ENCODE data around the gene PRKAB1. TPM values are rescaled to one million over a fixed set of nuclear protein-coding genes. Genes with fewer than 3 reads are reported as not detected.

Gene PRKAB1
- total RNA-seq, 4 donors from 2014 or later, result 46.0 to 151 (median 89.3) TPM

GRCh38 chr12:119683413-119683812 is 15.5 kb downstream of the PRKAB1 start:
- Histone ChIP-seq H3K4me1 (peaks cover 15 to 98% (median 62%) of the 10 kb centered on the region in 4 donors), H3K4me3 (no peak overlapping the region), H3K27me3 (no peaks in the 10 kb centered on the region), H3K27ac (peak overlapping the region; percentile 75 to 82 (median 78)), H3K36me3 (peaks cover 0 to 20% (median 3%) of the 10 kb centered on the region in 4 donors), H3K9me3 (no peaks in the 10 kb centered on the region)
- TF ChIP-seq POLR2AphosphoS5 (IDR thresholded peaks at IDR 0.05) (no peak), POLR2A (IDR thresholded peaks at IDR 0.05) (no peak), EP300 (IDR thresholded peaks at IDR 0.05; ENCODE audit: low read depth) (no peak)
- TF ChIP-seq, protein P1, sequence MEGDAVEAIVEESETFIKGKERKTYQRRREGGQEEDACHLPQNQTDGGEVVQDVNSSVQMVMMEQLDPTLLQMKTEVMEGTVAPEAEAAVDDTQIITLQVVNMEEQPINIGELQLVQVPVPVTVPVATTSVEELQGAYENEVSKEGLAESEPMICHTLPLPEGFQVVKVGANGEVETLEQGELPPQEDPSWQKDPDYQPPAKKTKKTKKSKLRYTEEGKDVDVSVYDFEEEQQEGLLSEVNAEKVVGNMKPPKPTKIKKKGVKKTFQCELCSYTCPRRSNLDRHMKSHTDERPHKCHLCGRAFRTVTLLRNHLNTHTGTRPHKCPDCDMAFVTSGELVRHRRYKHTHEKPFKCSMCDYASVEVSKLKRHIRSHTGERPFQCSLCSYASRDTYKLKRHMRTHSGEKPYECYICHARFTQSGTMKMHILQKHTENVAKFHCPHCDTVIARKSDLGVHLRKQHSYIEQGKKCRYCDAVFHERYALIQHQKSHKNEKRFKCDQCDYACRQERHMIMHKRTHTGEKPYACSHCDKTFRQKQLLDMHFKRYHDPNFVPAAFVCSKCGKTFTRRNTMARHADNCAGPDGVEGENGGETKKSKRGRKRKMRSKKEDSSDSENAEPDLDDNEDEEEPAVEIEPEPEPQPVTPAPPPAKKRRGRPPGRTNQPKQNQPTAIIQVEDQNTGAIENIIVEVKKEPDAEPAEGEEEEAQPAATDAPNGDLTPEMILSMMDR (IDR thresholded peaks at IDR 0.05), result no peak
- intact Hi-C loops (cut with DNase I; ENCODE audit: low total_unique reads), result no loop called here
- in situ Hi-C loops (cut with MboI; ENCODE audit: low pct_ligation_motif_present in 1 of 4, low pct_unique_long_range_greater_than_20kb in 1 of 4, low sequenced_read_pairs in 3 of 4), result no loop called here
- DNase-seq, result no peak
- WGBS, 2 donors (ENCODE audit: low coverage in 1 of 2), result 58 to 71% methylated on average over 6 of the region's 6 CpGs

DNA sequence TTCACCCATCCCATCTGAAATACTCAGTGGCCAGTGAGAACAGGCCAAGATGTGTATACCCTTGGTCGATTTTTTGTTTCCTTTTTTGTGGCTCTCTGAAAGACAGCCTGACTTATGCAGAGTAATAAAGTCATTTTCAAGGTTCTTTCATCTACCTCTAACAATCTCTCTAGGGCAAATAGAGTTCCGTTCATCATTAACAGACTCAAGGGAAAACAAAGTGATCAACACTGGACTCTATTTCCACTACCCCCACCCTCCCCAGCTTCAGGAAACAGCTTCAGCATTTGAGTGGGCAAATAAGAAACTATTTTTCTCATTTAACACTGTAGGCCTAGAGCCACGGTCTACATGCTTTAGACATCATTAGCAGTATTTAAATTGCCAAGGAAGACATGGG is 15.9 kb downstream of the PRKAB1 start:
- intact Hi-C loops (cut with DNase I; ENCODE audit: low total_unique reads), result no loop called here

GRCh38 chr12:119684711-119685369 is 16.9 kb downstream of the PRKAB1 start:
- DNase-seq, result no peak
- peak overlapping the region; percentile 75 to 82 (median 78) for H3K27ac ChIP-seq

More for the DNA sequence above, 15.9 kb downstream of the PRKAB1 start:
- in situ Hi-C loops (cut with MboI; ENCODE audit: low pct_ligation_motif_present in 1 of 4, low pct_unique_long_range_greater_than_20kb in 1 of 4, low sequenced_read_pairs in 3 of 4), result no loop called here
- Histone ChIP-seq H3K4me1 (peaks cover 15 to 98% (median 61%) of the 10 kb centered on the region in 4 donors), H3K9me3 (no peaks in the 10 kb centered on the region), H3K27me3 (no peaks in the 10 kb centered on the region), H3K27ac (peak overlapping the region; percentile 75 to 82 (median 78)), H3K4me3 (no peak overlapping the region), H3K36me3 (peaks cover 0 to 17% (median 2%) of the 10 kb centered on the region in 4 donors)
- TF ChIP-seq POLR2A (IDR thresholded peaks at IDR 0.05) (no peak), POLR2AphosphoS5 (IDR thresholded peaks at IDR 0.05) (peak in 1 of 3 donors; percentile 9)
- TF ChIP-seq, protein P1 (IDR thresholded peaks at IDR 0.05), result no peak
- WGBS, 2 donors (ENCODE audit: low coverage in 1 of 2), result 59 to 61% methylated on average over 3 of the region's 3 CpGs
- DNase-seq, result no peak

DNA sequence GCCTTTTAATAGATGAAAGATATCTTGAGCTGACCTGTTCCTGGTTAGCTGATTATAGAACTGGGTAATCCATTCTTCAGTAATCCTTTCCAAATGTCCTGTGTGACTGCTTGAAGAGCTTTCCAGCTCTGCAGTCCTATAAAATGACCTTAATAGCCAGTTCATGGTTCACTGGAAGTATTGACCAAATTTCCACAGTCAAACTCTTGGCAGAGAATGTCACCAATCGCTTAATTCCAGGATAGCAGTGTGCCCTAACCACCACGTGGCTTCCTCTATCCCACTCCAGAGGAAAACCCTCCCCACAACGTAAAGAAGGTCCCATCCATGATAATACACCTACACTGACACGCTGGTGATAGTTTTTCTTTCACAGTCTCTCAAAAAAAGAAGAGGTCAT is 17.4 kb downstream of the PRKAB1 start:
- Histone ChIP-seq H3K27ac (peak overlapping the region; percentile 75 to 82 (median 78)), H3K4me1 (peaks cover 15 to 87% (median 47%) of the 10 kb centered on the region in 4 donors), H3K4me3 (no peak overlapping the region), H3K9me3 (no peaks in the 10 kb centered on the region), H3K36me3 (peaks cover 0 to 4% (median 2%) of the 10 kb centered on the region in 4 donors), H3K27me3 (no peaks in the 10 kb centered on the region)
- intact Hi-C loops (cut with DNase I; ENCODE audit: low total_unique reads) (no loop called here), in situ Hi-C loops (cut with MboI; ENCODE audit: low pct_ligation_motif_present in 1 of 4, low pct_unique_long_range_greater_than_20kb in 1 of 4, low sequenced_read_pairs in 3 of 4) (no loop called here)
- 78 to 92% methylated on average over 2 to 4 of the region's 4 CpGs for WGBS, 2 donors (ENCODE audit: low coverage in 1 of 2)
- TF ChIP-seq POLR2AphosphoS5 (IDR thresholded peaks at IDR 0.05) (no peak), POLR2A (IDR thresholded peaks at IDR 0.05) (no peak)
- no peak for DNase-seq

More at GRCh38 chr12:119684711-119685369, 16.9 kb downstream of the PRKAB1 start:
- TF ChIP-seq POLR2AphosphoS5 (IDR thresholded peaks at IDR 0.05), result peak in 1 of 3 donors; percentile 23
- TF ChIP-seq, protein P1 (IDR thresholded peaks at IDR 0.05), result no peak
- H3K4me3 ChIP-seq, result no peak overlapping the region
- intact Hi-C loops (cut with DNase I; ENCODE audit: low total_unique reads), result no loop called here
- peaks cover 15 to 92% (median 51%) of the 10 kb centered on the region in 4 donors for H3K4me1 ChIP-seq
- no peaks in the 10 kb centered on the region for H3K9me3 ChIP-seq
- 45 to 51% methylated on average over 10 of the region's 10 CpGs for WGBS, 2 donors (ENCODE audit: low coverage in 1 of 2)
- in situ Hi-C loops (cut with MboI; ENCODE audit: low pct_ligation_motif_present in 1 of 4, low pct_unique_long_range_greater_than_20kb in 1 of 4, low sequenced_read_pairs in 3 of 4), result no loop called here
- H3K27me3 ChIP-seq, result no peaks in the 10 kb centered on the region
- peaks cover 0 to 8% (median 2%) of the 10 kb centered on the region in 4 donors for H3K36me3 ChIP-seq
